22Rv1 (cell line): ENCODE measurements around the gene PAK5.

Experiments
- CTCF ChIP-seq: fragments of 450-650 bp; IDR thresholded peaks from 2 replicates; pipeline ENCODE4 v1.5.1; 2017; ENCODE audit warnings: mild to moderate bottlenecking
- ZFX ChIP-seq: fragments of 450-650 bp; IDR thresholded peaks from 2 replicates; pipeline ENCODE4 v1.6.1; 2017; ENCODE audit warnings: antibody characterized with exemption, borderline replicate concordance

- TF ChIP-seq CTCF (no peak), ZFX (no peak)
Observed at GRCh38 chr20:9741996-9742395, 96.9 kb downstream of the PAK5 start.
